ENCODE results near the gene LMF1. TPM values are rescaled to one million over a fixed set of nuclear protein-coding genes. Genes with fewer than 3 reads are reported as not detected.

Gene LMF1
- total RNA-seq, 1 donor from 2014 or later: 26.9 TPM

GRCh38 chr16:878072-878784 lies 92.6 kb downstream of the LMF1 start:
- H3K4me1 ChIP-seq: no peaks in the 10 kb centered on the region
- H3K36me3 ChIP-seq: peaks cover 0 to 22% of the 10 kb centered on the region in 2 donors
- TF ChIP-seq, protein P1, sequence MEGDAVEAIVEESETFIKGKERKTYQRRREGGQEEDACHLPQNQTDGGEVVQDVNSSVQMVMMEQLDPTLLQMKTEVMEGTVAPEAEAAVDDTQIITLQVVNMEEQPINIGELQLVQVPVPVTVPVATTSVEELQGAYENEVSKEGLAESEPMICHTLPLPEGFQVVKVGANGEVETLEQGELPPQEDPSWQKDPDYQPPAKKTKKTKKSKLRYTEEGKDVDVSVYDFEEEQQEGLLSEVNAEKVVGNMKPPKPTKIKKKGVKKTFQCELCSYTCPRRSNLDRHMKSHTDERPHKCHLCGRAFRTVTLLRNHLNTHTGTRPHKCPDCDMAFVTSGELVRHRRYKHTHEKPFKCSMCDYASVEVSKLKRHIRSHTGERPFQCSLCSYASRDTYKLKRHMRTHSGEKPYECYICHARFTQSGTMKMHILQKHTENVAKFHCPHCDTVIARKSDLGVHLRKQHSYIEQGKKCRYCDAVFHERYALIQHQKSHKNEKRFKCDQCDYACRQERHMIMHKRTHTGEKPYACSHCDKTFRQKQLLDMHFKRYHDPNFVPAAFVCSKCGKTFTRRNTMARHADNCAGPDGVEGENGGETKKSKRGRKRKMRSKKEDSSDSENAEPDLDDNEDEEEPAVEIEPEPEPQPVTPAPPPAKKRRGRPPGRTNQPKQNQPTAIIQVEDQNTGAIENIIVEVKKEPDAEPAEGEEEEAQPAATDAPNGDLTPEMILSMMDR (IDR thresholded peaks at IDR 0.05): no peak
- no peak overlapping the region for H3K27ac ChIP-seq
- intact Hi-C loops (cut with DNase I): no loop called here
- H3K27me3 ChIP-seq: no peaks in the 10 kb centered on the region
- no peak overlapping the region for H3K4me3 ChIP-seq
- DNase-seq (ENCODE audit: low spot score in 2 of 2): no peak
- no peaks in the 10 kb centered on the region for H3K9me3 ChIP-seq

GRCh38 chr16:877242-878071 lies 93.3 kb downstream of the LMF1 start:
- Histone ChIP-seq H3K4me3 (no peak overlapping the region), H3K4me1 (no peaks in the 10 kb centered on the region), H3K9me3 (no peaks in the 10 kb centered on the region), H3K27ac (no peak overlapping the region), H3K36me3 (peaks cover 3 to 30% of the 10 kb centered on the region in 2 donors), H3K27me3 (no peaks in the 10 kb centered on the region)
- TF ChIP-seq, protein P1 (IDR thresholded peaks at IDR 0.05): no peak
- no peak for DNase-seq (ENCODE audit: low spot score in 2 of 2)
- intact Hi-C loops (cut with DNase I): no loop called here

DNA sequence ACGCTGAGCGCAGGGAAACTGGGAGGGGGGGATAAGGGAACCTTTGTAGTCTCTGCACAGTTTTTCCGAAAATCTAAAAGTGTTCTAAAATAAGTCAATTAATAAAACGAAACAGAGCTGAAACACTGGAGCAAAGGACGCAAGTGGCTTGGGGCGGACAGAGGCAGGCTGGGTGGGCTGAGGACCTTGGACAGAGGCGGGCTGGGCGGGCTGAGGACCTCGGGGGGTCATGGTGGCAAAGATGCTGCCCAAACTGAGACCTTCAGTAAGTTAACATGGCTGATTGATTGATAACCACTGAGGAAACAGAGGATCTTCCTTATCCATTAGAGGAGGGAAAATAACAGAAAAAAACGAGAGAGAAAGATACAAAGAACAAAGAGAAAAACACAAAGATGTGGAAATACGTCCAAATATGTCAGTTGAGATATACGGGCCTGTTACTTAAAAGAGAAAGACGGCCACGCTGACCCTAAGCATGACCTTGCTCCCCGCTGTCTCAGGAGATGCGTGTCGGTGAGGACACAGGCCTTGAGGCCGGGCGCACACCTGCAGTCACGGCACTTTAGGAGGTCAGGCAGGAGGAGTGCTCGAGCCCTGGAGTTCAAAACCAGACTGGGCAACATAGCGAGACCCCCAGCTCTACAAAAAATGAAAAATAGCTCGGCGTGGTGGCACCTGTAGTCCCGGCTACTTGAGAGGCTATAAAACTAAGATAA lies 94.1 kb downstream of the LMF1 start:
- TF ChIP-seq, protein P1 (IDR thresholded peaks at IDR 0.05): no peak
- H3K36me3 ChIP-seq: peaks cover 3 to 32% of the 10 kb centered on the region in 2 donors
- H3K4me3 ChIP-seq: no peak overlapping the region
- no peaks in the 10 kb centered on the region for H3K27me3 ChIP-seq
- H3K4me1 ChIP-seq: no peaks in the 10 kb centered on the region
- intact Hi-C loops (cut with DNase I): no loop called here
- H3K9me3 ChIP-seq: no peaks in the 10 kb centered on the region
- DNase-seq (ENCODE audit: low spot score in 2 of 2): no peak
- no peak overlapping the region for H3K27ac ChIP-seq

DNA sequence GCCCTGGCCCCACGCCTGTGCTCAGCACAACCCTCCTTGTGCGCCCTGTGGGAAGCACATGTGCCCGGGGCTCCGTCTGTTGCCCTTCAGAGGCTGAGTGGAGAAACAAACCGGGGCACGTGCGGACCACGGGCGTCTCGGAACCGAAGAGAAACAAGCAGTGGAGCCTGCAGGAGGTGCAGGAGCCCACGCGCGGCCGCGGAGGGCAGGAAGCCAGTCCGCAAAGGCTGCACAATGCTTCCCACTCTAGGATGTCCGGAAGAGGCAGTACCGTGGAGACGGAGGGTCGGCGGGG lies 94.8 kb downstream of the LMF1 start:
- TF ChIP-seq, protein P1 (IDR thresholded peaks at IDR 0.05): no peak
- H3K4me3 ChIP-seq: no peak overlapping the region
- H3K9me3 ChIP-seq: no peaks in the 10 kb centered on the region
- intact Hi-C loops (cut with DNase I): no loop called here
- DNase-seq (ENCODE audit: low spot score in 2 of 2): no peak
- H3K27me3 ChIP-seq: no peaks in the 10 kb centered on the region
- no peak overlapping the region for H3K27ac ChIP-seq
- H3K4me1 ChIP-seq: no peaks in the 10 kb centered on the region
- H3K36me3 ChIP-seq: peaks cover 3 to 39% of the 10 kb centered on the region in 2 donors

DNA sequence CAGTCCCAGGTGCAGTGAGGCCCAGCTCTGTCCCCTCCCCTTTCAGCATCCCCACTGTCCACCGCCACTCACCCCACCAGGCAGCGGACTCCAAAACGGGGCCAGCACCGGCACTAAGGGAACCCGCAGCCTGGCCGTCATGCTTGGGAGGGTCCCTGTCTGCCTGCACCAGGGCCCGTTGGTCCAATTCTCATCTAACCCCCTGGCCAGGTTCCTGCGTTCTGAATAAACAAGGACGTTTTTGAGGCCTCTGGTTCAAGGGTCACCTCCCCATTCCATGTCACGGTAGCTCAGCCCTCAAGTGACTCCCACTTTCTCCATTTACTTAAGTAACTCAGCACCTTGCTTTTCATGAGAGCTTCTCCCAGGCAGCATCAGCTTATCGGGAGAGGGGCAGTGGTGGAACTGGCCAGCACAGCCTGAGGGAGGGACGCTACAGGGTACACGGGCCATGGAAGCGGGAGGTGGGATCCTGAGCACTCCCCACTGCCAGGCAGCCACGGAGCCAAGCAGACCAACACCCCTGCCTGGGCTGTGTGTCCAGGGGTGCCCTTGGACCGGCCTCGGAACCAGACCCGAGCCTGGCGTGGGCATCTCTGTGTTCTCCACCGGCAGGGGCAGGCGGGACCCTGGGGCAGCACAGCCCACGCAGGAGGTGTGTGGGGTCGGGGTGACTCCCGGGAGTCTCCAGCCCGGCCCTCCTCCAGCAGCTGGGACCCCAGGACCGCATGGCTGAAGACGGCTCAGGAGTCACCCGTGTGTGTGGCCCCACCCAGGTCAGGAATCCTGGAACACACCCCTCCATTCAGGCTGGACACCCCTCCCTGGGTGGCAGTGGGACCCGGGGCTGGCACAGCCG lies 95.4 kb downstream of the LMF1 start:
- no peaks in the 10 kb centered on the region for H3K9me3 ChIP-seq
- no peaks in the 10 kb centered on the region for H3K27me3 ChIP-seq
- peaks cover 3 to 45% of the 10 kb centered on the region in 2 donors for H3K36me3 ChIP-seq
- TF ChIP-seq, protein P1 (IDR thresholded peaks at IDR 0.05): no peak
- H3K27ac ChIP-seq: no peak overlapping the region
- DNase-seq (ENCODE audit: low spot score in 2 of 2): no peak
- H3K4me1 ChIP-seq: no peaks in the 10 kb centered on the region
- intact Hi-C loops (cut with DNase I): no loop called here
- H3K4me3 ChIP-seq: no peak overlapping the region

Data from ascending aorta (tissue), 2 donors.